Measurements from ENCODE around the gene SMPX. TPM values are rescaled to one million over a fixed set of nuclear protein-coding genes. Genes with fewer than 3 reads are reported as not detected.
A peak's percentile ranks its signal among the peaks of the same experiment; 100 is the strongest.

SMPX gene
- total RNA-seq, 1 experiment from 2014 or later: not detected

- no peak for DNase-seq (ENCODE audit: low read depth)
Measured at GRCh38 chrX:21711848-21712197, 46.1 kb downstream of the SMPX start.

DNA sequence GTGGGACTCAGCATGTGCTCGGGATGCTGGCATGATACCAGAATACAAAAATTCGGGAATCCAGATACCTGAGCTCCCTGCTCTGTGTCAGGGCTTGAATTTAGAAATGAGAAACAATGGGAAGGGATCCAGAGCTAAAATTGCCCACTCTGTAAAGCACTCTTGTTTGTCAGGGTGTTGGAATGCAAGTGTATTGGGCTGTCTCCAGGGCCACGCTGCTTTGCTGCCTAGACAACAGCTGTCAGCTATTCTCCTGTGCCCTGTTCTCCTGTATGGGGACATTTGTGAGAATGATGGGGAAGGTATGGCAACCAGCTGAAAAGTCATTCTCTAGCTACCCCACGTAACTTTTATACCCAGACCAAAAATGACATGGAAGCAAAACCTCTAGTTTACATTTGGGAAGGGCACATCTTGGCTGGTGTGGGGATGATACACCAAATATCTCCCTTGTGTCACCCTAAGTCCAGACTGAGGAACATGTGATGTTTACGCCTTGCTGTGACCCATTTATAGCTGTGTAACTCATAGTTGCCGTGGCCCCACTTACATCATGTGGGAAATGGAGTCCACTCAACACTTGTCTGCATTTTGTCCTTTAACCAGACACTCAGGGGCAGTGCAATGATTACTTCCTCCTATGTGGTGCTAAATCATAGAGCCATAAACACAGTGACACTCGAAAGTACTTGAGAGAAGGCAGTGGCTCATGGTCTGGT lies 46.6 kb downstream of the SMPX start:
- no peak for DNase-seq (ENCODE audit: low read depth)

DNA sequence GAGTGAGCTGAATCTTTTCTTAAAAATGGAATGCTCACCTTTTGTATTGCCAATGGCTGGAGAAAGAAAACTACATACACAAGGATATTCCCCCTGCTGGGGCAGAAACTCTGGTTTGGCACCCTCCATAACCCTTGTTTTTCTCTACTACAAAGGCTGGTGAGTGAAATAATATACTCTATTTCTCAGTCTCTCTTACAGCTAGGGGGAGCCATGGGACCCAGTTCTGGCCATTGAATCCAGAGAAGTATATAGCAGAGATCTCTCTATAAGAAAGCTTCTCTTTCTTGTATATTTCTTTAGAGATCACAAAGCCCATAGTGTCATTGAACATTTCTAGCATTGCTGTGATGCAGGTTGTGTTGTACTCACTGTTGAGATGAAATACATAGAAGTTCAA lies 49.8 kb downstream of the SMPX start:
- no peak for DNase-seq (ENCODE audit: low read depth)

- DNase-seq (ENCODE audit: low read depth): no peak
Measured at GRCh38 chrX:21705225-21705624, 52.7 kb downstream of the SMPX start.

- no peak for DNase-seq (ENCODE audit: low read depth)
Measured at GRCh38 chrX:21702725-21703124, 55.2 kb downstream of the SMPX start.

DNA sequence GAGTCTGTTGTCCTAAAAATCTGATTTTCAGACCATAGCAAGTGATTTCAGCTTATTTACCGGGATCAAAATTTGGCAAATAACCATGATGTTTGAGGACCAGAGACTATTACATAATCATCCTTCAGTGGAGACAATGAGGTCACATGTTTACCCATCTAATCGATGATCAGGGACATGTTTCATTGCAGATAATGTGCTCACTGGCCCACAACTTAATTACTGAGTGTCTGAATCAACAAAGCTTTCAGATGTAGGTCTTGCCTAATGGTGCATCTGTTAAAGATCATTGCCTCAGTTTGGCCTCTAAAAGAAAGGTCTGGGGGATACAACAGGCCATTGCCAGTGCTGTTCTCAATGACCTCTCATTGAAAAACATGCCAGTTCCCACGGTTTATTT lies 56.9 kb downstream of the SMPX start:
- DNase-seq (ENCODE audit: low read depth): no peak

GRCh38 chrX:21700275-21700674 lies 57.6 kb downstream of the SMPX start:
- DNase-seq (ENCODE audit: low read depth): no peak

DNA sequence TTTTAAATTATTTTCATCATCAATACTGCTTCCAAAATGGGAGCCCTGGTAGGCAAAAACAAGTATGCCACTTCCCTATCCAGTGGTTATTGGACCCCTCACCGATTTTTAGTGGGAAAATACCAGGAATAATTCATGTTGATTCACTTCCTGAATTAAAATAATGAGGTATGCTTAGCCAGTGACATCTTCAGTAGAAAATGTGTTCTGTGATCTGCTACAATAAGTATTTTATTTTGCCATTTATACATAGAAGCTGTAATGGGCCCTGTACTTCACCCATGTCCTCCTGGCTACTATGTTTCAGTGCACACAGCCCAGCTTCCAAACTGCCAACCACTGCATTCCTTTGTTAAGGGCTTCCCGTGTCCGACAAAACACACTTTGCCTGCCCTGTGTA lies 58.8 kb downstream of the SMPX start:
- no peak for DNase-seq (ENCODE audit: low read depth)

GRCh38 chrX:21698272-21698671 lies 59.6 kb downstream of the SMPX start:
- no peak for DNase-seq (ENCODE audit: low read depth)

DNA sequence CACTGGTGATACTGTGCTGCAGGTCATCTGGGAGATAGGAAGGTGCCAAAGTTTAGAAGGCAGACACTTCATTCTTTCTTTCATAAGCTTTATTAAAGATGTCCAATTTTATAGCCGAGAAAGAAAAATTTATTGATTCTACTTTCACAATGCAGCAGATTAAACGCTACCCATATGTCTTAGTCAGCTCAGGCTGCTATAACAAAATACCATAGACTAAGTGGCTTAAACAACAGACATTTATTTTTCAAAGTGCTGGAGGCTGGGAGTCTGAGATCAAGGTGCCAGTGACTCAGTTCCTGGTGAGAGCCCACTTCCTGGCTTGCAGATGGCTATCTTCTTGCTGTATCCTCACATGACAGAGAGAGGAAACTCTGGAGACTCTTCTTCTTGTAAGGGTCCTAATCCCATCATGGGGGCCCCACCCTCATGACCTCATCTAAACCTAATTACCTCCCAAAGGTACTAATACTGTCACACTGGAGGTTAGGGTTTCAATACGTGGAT lies 66.4 kb downstream of the SMPX start:
- DNase-seq (ENCODE audit: low read depth): no peak

GRCh38 chrX:21683941-21684340 lies 74.0 kb downstream of the SMPX start:
- no peak for DNase-seq (ENCODE audit: low read depth)

DNA sequence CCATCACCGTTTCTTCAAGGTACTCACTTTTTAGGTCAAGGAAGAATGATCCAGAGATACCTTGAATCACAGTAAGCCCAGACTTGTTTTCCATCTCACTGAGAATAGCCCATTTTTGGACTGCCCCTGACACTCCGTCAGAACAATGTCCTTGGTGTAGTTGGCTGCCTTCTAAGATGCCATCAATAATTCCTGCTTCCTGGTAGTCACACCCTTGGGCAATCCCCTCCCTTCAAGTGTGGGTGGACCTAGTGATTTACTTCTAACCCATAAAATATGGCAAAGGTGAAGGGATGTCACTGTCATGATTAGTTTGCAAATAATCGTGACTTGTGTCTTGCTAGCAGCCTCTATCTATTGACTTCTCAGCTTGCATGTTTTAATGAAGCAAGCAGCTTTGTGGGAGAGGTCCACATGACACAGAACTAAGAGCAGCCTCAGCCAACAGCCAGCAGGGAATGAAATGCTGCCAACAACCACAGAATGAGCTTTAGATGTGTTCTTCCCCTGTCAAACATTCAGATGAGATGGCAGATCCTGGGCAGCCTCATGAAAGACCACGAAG lies 79.8 kb downstream of the SMPX start:
- no peak for DNase-seq (ENCODE audit: low read depth)

GRCh38 chrX:21675931-21676330 lies 82.0 kb downstream of the SMPX start:
- DNase-seq (ENCODE audit: low read depth): no peak

DNA sequence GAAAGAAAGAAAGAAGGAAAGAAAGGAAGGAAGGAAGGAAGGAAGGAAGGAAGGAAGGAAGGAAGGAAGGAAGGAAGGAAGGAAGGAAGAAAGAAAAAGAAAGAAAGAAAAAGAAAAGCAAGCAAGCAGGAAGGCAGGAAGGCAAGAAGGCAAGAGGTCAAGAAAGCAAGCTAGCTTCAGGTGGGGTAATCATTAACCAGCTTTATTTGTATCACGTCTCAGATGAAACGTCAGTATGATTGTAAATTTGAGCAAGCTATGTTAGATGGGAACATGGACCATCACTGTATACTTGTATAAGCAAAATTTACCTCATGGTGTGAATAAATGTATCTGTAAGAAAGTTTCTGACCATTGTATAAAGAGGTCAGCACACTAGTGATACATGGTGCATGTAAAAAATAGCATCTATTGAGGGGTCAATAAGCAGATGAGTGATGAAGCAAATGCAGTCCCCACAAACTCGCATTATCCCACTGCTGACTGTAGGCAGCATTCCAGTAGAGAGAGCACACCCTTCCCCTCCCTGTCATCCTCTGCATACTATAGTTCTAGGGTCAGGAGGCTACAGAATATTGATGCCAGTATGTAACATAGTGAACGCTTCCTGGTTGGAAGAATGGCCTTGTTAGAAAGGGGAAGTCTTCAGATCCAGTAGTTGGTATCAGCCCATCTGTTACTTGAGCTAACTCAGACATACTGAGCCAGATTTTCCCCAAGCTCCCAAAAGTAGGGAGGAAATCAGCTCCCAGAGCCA lies 83.3 kb downstream of the SMPX start:
- no peak for DNase-seq (ENCODE audit: low read depth)

GRCh38 chrX:21666679-21667078 lies 91.2 kb downstream of the SMPX start:
- peak; percentile 7 for DNase-seq (ENCODE audit: low read depth)

- DNase-seq (ENCODE audit: low read depth): no peak
Measured at GRCh38 chrX:21666252-21666651, 91.7 kb downstream of the SMPX start.

DNA sequence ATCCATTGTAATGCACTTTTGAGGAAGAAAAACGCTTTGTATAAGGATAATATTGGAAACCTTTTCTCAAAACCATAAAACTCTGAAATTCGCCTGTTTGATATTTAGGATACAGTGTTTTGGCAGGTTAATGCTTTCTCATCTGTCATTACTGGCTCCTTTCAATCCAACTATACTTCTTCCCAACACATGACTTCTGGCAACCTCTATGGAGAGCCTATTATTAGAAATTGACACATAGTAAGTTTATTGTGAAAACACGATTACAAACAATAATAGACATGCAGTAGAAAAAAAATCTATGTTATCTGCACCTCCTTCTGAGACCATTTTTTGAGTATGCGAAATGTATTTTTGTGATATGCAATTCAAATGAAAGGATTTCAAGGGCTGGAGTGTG lies 95.2 kb downstream of the SMPX start:
- no peak for DNase-seq (ENCODE audit: low read depth)

DNA sequence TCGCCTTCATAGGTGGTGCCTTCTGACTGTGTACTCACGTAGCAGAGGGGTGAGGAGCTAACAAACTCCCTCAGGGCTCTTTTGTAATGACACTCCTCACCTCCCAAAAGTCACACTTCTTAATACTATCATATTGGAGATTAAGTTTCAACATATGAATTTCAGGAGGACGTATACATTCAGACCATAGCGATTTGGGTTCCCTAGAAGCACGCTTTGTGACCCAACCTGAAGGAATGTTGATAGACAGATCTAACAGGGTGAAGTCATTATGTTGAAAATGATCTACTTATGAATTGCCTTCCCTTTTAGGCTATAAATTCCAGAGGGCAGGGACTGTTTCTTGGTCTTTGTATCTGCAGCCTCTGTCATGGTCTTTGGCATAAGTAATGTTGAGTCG lies 96.6 kb downstream of the SMPX start:
- DNase-seq (ENCODE audit: low read depth): no peak

DNA sequence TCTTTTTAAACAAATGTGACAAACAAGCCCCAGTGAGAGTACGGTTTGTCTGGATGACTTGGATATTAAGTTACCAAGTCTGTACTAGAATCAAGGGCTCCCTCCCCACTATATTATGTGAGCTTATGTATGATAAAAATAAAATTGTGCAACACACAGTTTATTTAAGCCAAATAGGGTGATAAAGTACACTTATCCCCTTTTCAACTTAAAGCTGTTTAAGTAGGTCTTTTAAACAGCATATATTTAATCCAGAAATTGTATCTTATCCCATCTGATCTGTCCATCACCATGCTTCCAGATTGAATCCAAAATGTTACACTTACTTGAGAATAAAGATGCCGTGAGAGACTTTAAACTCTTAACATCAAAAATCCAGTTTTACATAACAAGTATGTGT lies 97.8 kb downstream of the SMPX start:
- no peak for DNase-seq (ENCODE audit: low read depth)

DNA sequence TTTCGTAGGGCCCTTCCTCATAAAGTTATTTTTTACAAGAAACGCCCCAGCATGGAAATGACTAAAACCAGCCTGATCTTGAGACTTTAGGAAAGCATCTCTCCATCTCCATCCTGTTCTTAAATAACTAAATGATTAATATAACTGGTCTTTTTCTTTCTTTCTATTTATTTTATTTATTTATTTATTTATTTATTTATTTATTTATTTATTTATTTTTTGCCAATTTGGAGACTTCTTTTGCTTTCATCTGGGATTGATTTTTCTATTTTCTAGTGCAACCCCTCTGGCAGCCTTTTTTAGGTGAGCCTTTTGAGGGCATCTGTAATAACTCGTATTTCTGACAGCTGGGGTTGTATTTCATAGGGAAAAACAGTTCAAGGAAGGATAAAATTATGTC lies 98.6 kb downstream of the SMPX start:
- no peak for DNase-seq (ENCODE audit: low read depth)

GRCh38 chrX:21658746-21659145 lies 99.2 kb downstream of the SMPX start:
- no peak for DNase-seq (ENCODE audit: low read depth)

DNA sequence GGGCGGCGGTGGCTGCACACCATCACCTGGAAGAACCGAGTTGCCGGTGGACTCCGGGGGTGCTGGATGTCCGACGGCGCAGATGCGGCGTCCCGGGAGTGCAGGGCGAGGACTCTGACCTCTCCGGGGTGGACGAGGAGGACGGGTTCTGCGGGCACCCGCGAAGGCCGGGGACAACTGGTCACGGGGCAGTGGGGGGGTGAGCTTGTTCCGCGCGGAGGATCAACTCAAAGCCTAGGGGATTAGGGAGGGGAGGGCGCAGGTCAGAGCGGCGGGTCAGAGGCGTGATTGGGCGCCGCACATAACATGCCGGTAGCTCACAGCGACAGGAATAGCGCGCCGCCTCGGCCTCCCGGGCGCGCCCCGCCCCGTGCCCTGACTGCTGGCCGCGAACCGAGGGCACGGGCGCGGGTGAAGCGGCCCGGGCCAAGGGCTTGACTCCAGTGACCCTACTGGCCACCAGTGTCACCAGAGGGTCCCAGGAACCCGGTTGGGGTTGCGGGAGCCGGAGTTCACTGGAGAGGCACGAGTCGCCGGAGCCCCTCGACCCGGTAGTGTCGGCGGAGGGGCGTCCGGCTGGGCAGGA lies 99.7 kb downstream of the SMPX start, which contains the start of gene KLHL34:
Gene KLHL34, minus strand, starts transcription at position 179 of the 586 bp plus-strand sequence. CDS start 542 bp downstream, outside the sequence.
- DNase-seq (ENCODE audit: low read depth): no peak

All from RPMI7951 (cell line).